ENCODE data around the gene ABCC8. TPM values are rescaled to one million over a fixed set of nuclear protein-coding genes. Genes with fewer than 3 reads are reported as not detected.
A peak's percentile ranks its signal among the peaks of the same experiment; 100 is the strongest.

Gene ABCC8
- total RNA-seq, 1 donor from 2014 or later, result not detected

DNA sequence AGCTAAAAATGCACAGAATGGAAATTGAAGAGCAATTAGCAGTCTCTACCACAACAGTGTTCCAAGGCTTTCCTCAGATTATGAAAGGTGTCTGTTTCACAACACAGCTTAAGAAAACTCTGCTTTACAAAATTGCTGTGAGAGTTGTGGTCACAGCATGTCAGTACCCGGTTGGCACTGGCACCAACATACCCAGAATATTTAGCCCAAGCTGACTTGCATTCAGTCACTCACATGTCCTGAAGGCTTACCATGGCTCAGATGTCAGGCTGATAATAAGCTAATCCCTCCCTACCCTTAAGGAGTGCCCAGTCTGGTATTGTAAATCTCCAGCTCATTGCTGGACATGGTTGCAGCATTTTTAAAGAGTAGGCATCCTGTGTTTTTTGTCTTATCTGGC, 110.2 kb downstream of the ABCC8 start:
- POLR2A ChIA-PET, result interaction anchor here (0.6 kb wide), 1 partner anchor 45 kb away, joined by 9 read pairs; no protein-coding TSS in a partner anchor
- Mint-ChIP-seq H3K4me3 (no peak overlapping the region), H3K9me3 (peaks cover 27% of the 10 kb centered on the region), H3K27me3 (no peaks in the 10 kb centered on the region), H3K27ac (no peak overlapping the region), H3K4me1 (no peaks in the 10 kb centered on the region), H3K36me3 (ENCODE audit: low read depth) (peaks cover 20% of the 10 kb centered on the region)
- intact Hi-C loops (cut with micrococcal nuclease), result no loop called here
- CTCF ChIA-PET, result interaction anchor here (0.8 to 1.6 kb wide), 2 partner anchors 12 to 13 kb away, joined by 3 to 8 read pairs; no protein-coding TSS in a partner anchor
- TF ChIP-seq, protein P1, sequence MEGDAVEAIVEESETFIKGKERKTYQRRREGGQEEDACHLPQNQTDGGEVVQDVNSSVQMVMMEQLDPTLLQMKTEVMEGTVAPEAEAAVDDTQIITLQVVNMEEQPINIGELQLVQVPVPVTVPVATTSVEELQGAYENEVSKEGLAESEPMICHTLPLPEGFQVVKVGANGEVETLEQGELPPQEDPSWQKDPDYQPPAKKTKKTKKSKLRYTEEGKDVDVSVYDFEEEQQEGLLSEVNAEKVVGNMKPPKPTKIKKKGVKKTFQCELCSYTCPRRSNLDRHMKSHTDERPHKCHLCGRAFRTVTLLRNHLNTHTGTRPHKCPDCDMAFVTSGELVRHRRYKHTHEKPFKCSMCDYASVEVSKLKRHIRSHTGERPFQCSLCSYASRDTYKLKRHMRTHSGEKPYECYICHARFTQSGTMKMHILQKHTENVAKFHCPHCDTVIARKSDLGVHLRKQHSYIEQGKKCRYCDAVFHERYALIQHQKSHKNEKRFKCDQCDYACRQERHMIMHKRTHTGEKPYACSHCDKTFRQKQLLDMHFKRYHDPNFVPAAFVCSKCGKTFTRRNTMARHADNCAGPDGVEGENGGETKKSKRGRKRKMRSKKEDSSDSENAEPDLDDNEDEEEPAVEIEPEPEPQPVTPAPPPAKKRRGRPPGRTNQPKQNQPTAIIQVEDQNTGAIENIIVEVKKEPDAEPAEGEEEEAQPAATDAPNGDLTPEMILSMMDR (IDR thresholded peaks at IDR 0.05), result no peak
- ATAC-seq (ENCODE audit: low read depth) (no peak), DNase-seq (no peak)

DNA sequence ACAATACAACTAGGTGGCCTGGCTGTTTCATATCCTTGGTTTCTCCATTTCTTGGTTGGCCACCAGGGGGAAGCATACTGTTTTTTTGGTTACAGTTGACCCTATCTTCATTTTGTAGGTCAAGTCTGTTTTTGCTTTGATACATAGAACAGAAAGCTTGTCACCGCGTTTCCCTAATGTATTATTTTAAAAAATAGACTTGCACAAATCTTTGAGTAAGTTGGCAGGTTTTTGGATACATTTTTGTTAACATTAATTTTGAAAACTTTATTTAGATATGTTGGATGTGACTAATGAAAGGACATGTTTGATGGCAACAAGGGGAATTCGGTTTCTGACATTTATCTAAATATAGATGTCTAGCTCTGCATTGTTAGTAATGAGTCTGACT, 122.0 kb downstream of the ABCC8 start:
- Mint-ChIP-seq H3K27me3 (peaks cover 32% of the 10 kb centered on the region), H3K36me3 (ENCODE audit: low read depth) (no peaks in the 10 kb centered on the region), H3K9me3 (no peaks in the 10 kb centered on the region), H3K4me3 (peak overlapping the region; percentile 87), H3K27ac (no peak overlapping the region), H3K4me1 (peaks cover 32% of the 10 kb centered on the region)
- ChIA-PET POLR2A (no interaction called here), CTCF (interaction anchor here (0.9 to 2.6 kb wide), 4 partner anchors 12 to 139 kb away, joined by 3 to 10 read pairs (median 8); no protein-coding TSS in a partner anchor)
- TF ChIP-seq, protein P1 (IDR thresholded peaks at IDR 0.05), result peak; percentile 45
- ATAC-seq (ENCODE audit: low read depth), result no peak
- no peak for DNase-seq
- intact Hi-C loops (cut with micrococcal nuclease), result loop anchor here (1.0 to 10.0 kb wide), 5 partner anchors 35 to 968 kb away; partner anchors contain the start of genes GTF2H1, HPS5 and PIK3C2A

DNA sequence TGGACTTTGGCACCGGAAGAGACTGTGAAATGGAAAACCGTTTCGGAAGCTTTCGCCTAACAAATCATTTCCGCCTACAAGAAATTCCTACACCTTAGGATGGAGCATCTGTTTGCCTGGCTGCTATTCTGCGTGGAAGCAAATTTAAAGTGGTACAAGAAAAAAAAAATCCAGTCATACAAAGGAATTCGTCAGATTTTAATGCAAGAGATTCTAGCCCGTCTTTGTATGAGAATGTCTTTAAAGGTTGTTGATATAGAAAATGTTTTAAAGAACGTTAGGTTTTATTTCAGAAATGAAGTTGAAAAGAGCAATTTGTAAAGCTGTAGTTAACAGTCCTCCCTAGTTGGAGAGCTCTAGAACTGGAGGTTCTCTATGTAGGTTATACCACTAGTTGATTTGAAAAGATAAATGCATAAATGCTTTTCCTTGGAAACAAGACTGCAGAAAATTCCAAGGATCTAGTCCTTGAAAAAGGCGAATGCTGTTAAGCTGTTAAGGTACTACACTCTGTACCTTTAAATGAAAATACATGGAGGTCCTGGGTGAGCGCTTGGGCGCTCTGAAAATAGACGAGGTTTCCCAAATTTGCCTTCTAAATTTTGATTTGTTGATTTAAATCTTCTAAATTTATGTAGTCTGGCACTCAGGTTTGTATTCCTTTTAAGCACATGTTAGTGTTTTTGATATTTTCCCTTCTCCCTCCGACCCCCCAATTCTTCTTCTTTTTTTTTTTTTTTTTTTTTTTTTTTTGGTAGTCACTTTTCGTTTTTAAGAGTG, 122.6 kb downstream of the ABCC8 start:
- Mint-ChIP-seq H3K36me3 (ENCODE audit: low read depth) (no peaks in the 10 kb centered on the region), H3K4me1 (peaks cover 32% of the 10 kb centered on the region), H3K27ac (no peak overlapping the region), H3K9me3 (no peaks in the 10 kb centered on the region), H3K27me3 (peaks cover 32% of the 10 kb centered on the region), H3K4me3 (peak overlapping the region; percentile 87)
- intact Hi-C loops (cut with micrococcal nuclease), result loop anchor here (1.0 to 10.0 kb wide), 6 partner anchors 35 to 968 kb away; partner anchors contain the start of genes C11orf58, GTF2H1, HPS5 and PIK3C2A
- ChIA-PET CTCF (interaction anchor here (1.9 to 2.6 kb wide), 3 partner anchors 12 to 124 kb away, joined by 8 to 10 read pairs (median 8); no protein-coding TSS in a partner anchor), POLR2A (interaction anchor here (0.7 kb wide), 1 partner anchor 29 kb away, joined by 3 read pairs; no protein-coding TSS in a partner anchor)
- TF ChIP-seq, protein P1 (IDR thresholded peaks at IDR 0.05), result peak; percentile 47
- no peak for ATAC-seq (ENCODE audit: low read depth)
- DNase-seq, result no peak

DNA sequence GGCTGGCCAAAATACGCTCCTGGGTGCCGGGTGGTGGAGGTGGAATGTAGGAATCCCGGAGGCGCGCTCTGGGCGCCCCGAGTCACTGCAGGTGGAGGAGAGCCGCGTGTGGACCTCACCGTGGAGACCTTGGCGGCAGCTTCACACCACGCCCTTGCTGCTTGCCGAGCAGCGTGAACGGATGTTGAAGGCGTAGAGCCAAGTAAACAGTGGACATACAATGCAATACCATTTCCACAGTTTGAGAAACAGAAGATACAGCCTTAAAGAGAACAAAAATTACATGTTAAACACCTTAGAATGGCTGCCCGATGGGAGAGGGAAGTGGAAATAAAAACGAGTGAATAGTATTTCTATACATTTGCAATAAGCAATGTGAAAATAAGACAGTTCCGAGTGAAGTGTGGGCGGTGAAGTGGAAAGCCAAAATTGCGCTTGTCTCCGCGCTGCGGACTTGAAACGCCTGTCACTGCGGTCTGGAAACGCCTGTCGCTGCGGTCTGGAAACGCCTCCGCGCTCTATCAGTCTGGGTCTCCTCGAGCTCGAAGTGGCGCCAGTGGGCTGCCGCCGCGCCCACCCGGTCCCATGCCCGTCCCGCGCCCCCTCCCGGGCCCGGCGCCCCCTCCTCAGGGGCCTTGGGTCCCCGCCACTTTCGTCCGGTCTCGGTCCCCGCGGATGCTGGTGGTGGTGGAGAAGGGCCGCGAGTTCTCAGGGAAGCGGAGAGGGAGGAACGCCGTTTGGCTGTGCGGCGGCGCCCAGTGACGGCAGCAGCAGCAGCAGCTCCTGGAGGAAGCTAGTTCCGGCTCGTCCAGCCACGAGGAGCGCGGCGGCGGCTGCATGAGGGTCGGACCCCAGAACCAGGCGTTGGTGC, 123.5 kb downstream of the ABCC8 start:
- H3K36me3 Mint-ChIP-seq (ENCODE audit: low read depth), result no peaks in the 10 kb centered on the region
- DNase-seq (peak; percentile 40), ATAC-seq (ENCODE audit: low read depth) (peak; percentile 35)
- H3K4me3 Mint-ChIP-seq, result peak overlapping the region; percentile 87
- H3K9me3 Mint-ChIP-seq, result no peaks in the 10 kb centered on the region
- peaks cover 32% of the 10 kb centered on the region for H3K4me1 Mint-ChIP-seq
- TF ChIP-seq, protein P1 (IDR thresholded peaks at IDR 0.05), result no peak
- H3K27ac Mint-ChIP-seq, result peak overlapping the region; percentile 30
- POLR2A ChIA-PET, result no interaction called here
- H3K27me3 Mint-ChIP-seq, result peaks cover 32% of the 10 kb centered on the region
- intact Hi-C loops (cut with micrococcal nuclease), result loop anchor here (1.0 to 10.0 kb wide), 6 partner anchors 77 to 969 kb away; partner anchors contain the start of genes C11orf58, GTF2H1, HPS5 and NUCB2
- CTCF ChIA-PET, result interaction anchor here (1.9 to 2.6 kb wide), 3 partner anchors 13 to 123 kb away, joined by 8 to 10 read pairs (median 8); no protein-coding TSS in a partner anchor
